H9 (cell line): ENCODE data around the gene PDZD2. TPM values are rescaled to one million over a fixed set of nuclear protein-coding genes. Genes with fewer than 3 reads are reported as not detected.

Source experiments
- DNase-seq: peaks from one replicate; pipeline ENCODE4 v3.0.0-alpha.2; 2017
- H2AFZ ChIP-seq: one replicate; pipeline ENCODE4 v1.6.1; 2013; ENCODE audit warnings: mild to moderate bottlenecking, low read length, control low read depth, moderate library complexity
- H2AK5ac ChIP-seq: 2 replicates; pipeline ENCODE4 v1.6.1; 2013; ENCODE audit warnings: low read length, control low read depth, mixed read lengths; ENCODE audit not compliant: insufficient read length
- H2BK120ac ChIP-seq: one replicate; pipeline ENCODE4 v1.6.1; 2013; ENCODE audit warnings: low read depth, mild to moderate bottlenecking, low read length, control low read depth, inconsistent platforms; ENCODE audit not compliant: poor library complexity, severe bottlenecking
- H2BK12ac ChIP-seq: 2 replicates; pipeline ENCODE4 v1.6.1; 2013; ENCODE audit warnings: low read length, control low read depth, mixed read lengths, low read depth; ENCODE audit not compliant: insufficient read length
- H2BK15ac ChIP-seq: 2 replicates; pipeline ENCODE4 v1.6.1; 2013; ENCODE audit warnings: low read depth, low read length, control low read depth
- H2BK20ac ChIP-seq: one replicate; pipeline ENCODE4 v1.6.1; 2013; ENCODE audit warnings: low read depth, mild to moderate bottlenecking, low read length, control low read depth, inconsistent platforms; ENCODE audit not compliant: poor library complexity, severe bottlenecking
- H2BK5ac ChIP-seq: 2 replicates; pipeline ENCODE4 v1.6.1; 2013; ENCODE audit warnings: low read length, control low read depth, mixed read lengths; ENCODE audit not compliant: insufficient read length
- H3K14ac ChIP-seq: 2 replicates; pipeline ENCODE4 v1.6.1; 2013; ENCODE audit warnings: low read length, control low read depth; ENCODE audit not compliant: insufficient read depth
- H3K18ac ChIP-seq: 2 replicates; pipeline ENCODE4 v1.6.1; 2013; ENCODE audit warnings: low read depth, mild to moderate bottlenecking, mixed read lengths, low read length, control low read depth; ENCODE audit not compliant: insufficient read length
- H3K23ac ChIP-seq: 2 replicates; pipeline ENCODE4 v1.6.1; 2013; ENCODE audit warnings: low read length, control low read depth, mixed read lengths, low read depth; ENCODE audit not compliant: insufficient read length
- H3K23me2 ChIP-seq: 2 replicates; pipeline ENCODE4 v1.6.1; 2013; ENCODE audit warnings: low read depth, mild to moderate bottlenecking, mixed read lengths, low read length, control low read depth; ENCODE audit not compliant: insufficient read length, poor library complexity, severe bottlenecking
- H3K27ac ChIP-seq: 2 replicates; pipeline ENCODE4 v1.5.1; 2013; ENCODE audit warnings: low read length, control low read depth, mixed read lengths, low read depth; ENCODE audit not compliant: insufficient read length
- H3K27me3 ChIP-seq: 2 replicates; pipeline ENCODE4 v1.6.1; 2013; ENCODE audit warnings: low read length, control low read depth, inconsistent platforms; ENCODE audit not compliant: insufficient read depth
- H3K4ac ChIP-seq: 2 replicates; pipeline ENCODE4 v1.6.1; 2013; ENCODE audit warnings: low read depth, mild to moderate bottlenecking, control low read depth, inconsistent platforms, low read length, moderate library complexity
- H3K4me1 ChIP-seq: 2 replicates; pipeline ENCODE4 v1.6.1; 2013; ENCODE audit warnings: low read length, control low read depth, inconsistent platforms; ENCODE audit not compliant: insufficient read depth
- H3K4me2 ChIP-seq: 2 replicates; pipeline ENCODE4 v1.6.1; 2013; ENCODE audit warnings: low read length, control low read depth, mixed read lengths; ENCODE audit not compliant: insufficient read length, insufficient read depth
- H3K56ac ChIP-seq: 2 replicates; pipeline ENCODE4 v1.6.1; 2013; ENCODE audit warnings: low read depth, mild to moderate bottlenecking, mixed read lengths, low read length, control low read depth; ENCODE audit not compliant: insufficient read length
- H3K79me1 ChIP-seq: 2 replicates; pipeline ENCODE4 v1.6.1; 2013; ENCODE audit warnings: low read depth, mild to moderate bottlenecking, moderate library complexity, low read length, control low read depth, inconsistent platforms; ENCODE audit not compliant: insufficient read depth, poor library complexity, severe bottlenecking
- H3K79me2 ChIP-seq: 2 replicates; pipeline ENCODE4 v1.6.1; 2013; ENCODE audit warnings: low read length, control low read depth, inconsistent platforms; ENCODE audit not compliant: insufficient read depth
- H3K9ac ChIP-seq: 2 replicates; pipeline ENCODE4 v1.6.1; 2013; ENCODE audit warnings: low read length, control low read depth, mixed read lengths; ENCODE audit not compliant: insufficient read length; ENCODE audit errors: extremely low read depth
- H3K9me3 ChIP-seq: one replicate; pipeline ENCODE4 v1.6.1; 2013; ENCODE audit warnings: low read depth, low read length, inconsistent platforms; ENCODE audit not compliant: control insufficient read depth
- H3T11ph ChIP-seq: one replicate; pipeline ENCODE4 v1.6.1; 2013; ENCODE audit warnings: mild to moderate bottlenecking, low read length, control low read depth, inconsistent platforms
- H4K20me1 ChIP-seq: one replicate; pipeline ENCODE4 v1.6.1; 2013; ENCODE audit not compliant: control insufficient read depth, insufficient read length, insufficient read depth
- H4K5ac ChIP-seq: 2 replicates; pipeline ENCODE4 v1.6.1; 2013; ENCODE audit warnings: low read depth, mild to moderate bottlenecking, mixed read lengths, low read length, control low read depth; ENCODE audit not compliant: insufficient read length
- H4K8ac ChIP-seq: replicated peaks from 2 replicates; pipeline ENCODE4 v1.6.1; 2013; ENCODE audit warnings: low read length, control low read depth, mixed read lengths, low read depth; ENCODE audit not compliant: insufficient read length
- H4K91ac ChIP-seq: 2 replicates; pipeline ENCODE4 v1.6.1; 2013; ENCODE audit warnings: low read depth, mild to moderate bottlenecking, moderate library complexity, mixed read lengths, low read length, control low read depth; ENCODE audit not compliant: insufficient read length
- H3K27ac Mint-ChIP-seq, 3 experiments: 2 replicates in 2 of 3; 3 replicates in 1 of 3; pipeline ENCODE4 v1.8.0; 2020 to 2021; ENCODE audit warnings: mixed read lengths in 3 of 3, mild to moderate bottlenecking in 1 of 3, moderate library complexity in 1 of 3
- H3K27me3 Mint-ChIP-seq: 2 replicates; pipeline ENCODE4 v1.8.0; 2021; ENCODE audit warnings: low read depth, mild to moderate bottlenecking, moderate library complexity, mixed read lengths
- H3K36me3 Mint-ChIP-seq, 3 experiments: 2 replicates in 2 of 3; 3 replicates in 1 of 3; pipeline ENCODE4 v1.8.0; 2020 to 2021; ENCODE audit warnings: low read depth in 3 of 3, mixed read lengths in 3 of 3; ENCODE audit not compliant: insufficient read depth in 1 of 3
- H3K4me1 Mint-ChIP-seq, 2 experiments: 2 replicates each; pipeline ENCODE4 v1.8.0; 2020; ENCODE audit warnings: mixed read lengths in 2 of 2
- H3K4me3 Mint-ChIP-seq, 2 experiments: 2 replicates in 1 of 2; 3 replicates in 1 of 2; pipeline ENCODE4 v1.8.0; 2020 to 2021; ENCODE audit warnings: mild to moderate bottlenecking in 2 of 2, mixed read lengths in 2 of 2, moderate library complexity in 1 of 2
- H3K9me3 Mint-ChIP-seq, 2 experiments: 2 replicates in 1 of 2; 3 replicates in 1 of 2; pipeline ENCODE4 v1.8.0; 2020; ENCODE audit warnings: mild to moderate bottlenecking in 2 of 2, mixed read lengths in 2 of 2, moderate library complexity in 1 of 2
- CTCF ChIP-seq: fragments of 200-600 bp; sonication (generic); conservative IDR thresholded peaks from 3 replicates; pipeline ENCODE4 v1.8.0; 2021; ENCODE audit warnings: antibody characterized with exemption, mild to moderate bottlenecking
- WGBS: extraction: QIAGEN DNeasy Blood & Tissue Kit; methylation state at CpG from one replicate; pipeline ENCODE4 v1.1.7; 2013; ENCODE audit warnings: missing lambda C conversion rate, low lambda C conversion rate, mixed read lengths; ENCODE audit not compliant: insufficient read length; ENCODE audit errors: extremely low coverage; 5-methylcytosine and 5-hydroxymethylcytosine counted together
- total RNA-seq: library from RNA; stranded (reverse); gene quantifications from 2 replicates; pipeline ENCODE4 v1.2.1, GENCODE V29; 2021

PDZD2 gene
- total RNA-seq, 1 experiment from 2014 or later, result 9.9 TPM

- no peak overlapping the region for H3K56ac ChIP-seq
- no peak overlapping the region for H3K14ac ChIP-seq
- no peak overlapping the region for H2AK5ac ChIP-seq
- H3K4me1 ChIP-seq, result peaks cover 4% of the 10 kb centered on the region; the same call in 1 of the 2 replicates
- H2BK120ac ChIP-seq, result no peak overlapping the region
- peaks cover 29 to 33% of the 10 kb centered on the region in 2 experiments for H3K4me1 Mint-ChIP-seq
- peaks cover 0 to 2% (median 0%) of the 10 kb centered on the region in 3 experiments; a peak in 3 of 7 replicates for H3K36me3 Mint-ChIP-seq
- H3K9me3 ChIP-seq, result no peaks in the 10 kb centered on the region
- no CpG with 5 or more reads among the region's 5 CpGs for WGBS
- H3K9me3 Mint-ChIP-seq, result no peaks in the 10 kb centered on the region
- TF ChIP-seq CTCF, result no peak
- no peaks in the 10 kb centered on the region for H3K79me2 ChIP-seq
- no peak overlapping the region for H4K91ac ChIP-seq
- no peak overlapping the region for H2BK15ac ChIP-seq
- H2BK5ac ChIP-seq, result no peak overlapping the region
- no peaks in the 10 kb centered on the region for H4K20me1 ChIP-seq
- H2BK12ac ChIP-seq, result no peak overlapping the region
- H3K23ac ChIP-seq, result no peak overlapping the region
- H3K27ac Mint-ChIP-seq, result 0 out of 7 replicates have a peak overlapping the region, but pooled peaks of 2 of the 3 experiments have one; percentile 26 to 30
- no peak overlapping the region for H2AFZ ChIP-seq
- H3K27me3 ChIP-seq, result no peaks in the 10 kb centered on the region
- H3K9ac ChIP-seq, result no peak overlapping the region
- H3K27ac ChIP-seq, result no peak overlapping the region
- no peaks in the 10 kb centered on the region for H3K23me2 ChIP-seq
- H3K27me3 Mint-ChIP-seq, result no peaks in the 10 kb centered on the region
- H3T11ph ChIP-seq, result no peak overlapping the region
- H3K4ac ChIP-seq, result no peak overlapping the region
- H3K4me2 ChIP-seq, result no peak overlapping the region
- no peak overlapping the region for H3K4me3 Mint-ChIP-seq
- H4K8ac ChIP-seq, result no peak overlapping the region
- no peak overlapping the region for H2BK20ac ChIP-seq
- no peak overlapping the region for H4K5ac ChIP-seq
- H3K79me1 ChIP-seq, result no peaks in the 10 kb centered on the region
- no peak overlapping the region for H3K18ac ChIP-seq
- no peak for DNase-seq
Measured at GRCh38 chr5:31966936-31967335, 328.0 kb downstream of the PDZD2 start.
